A673 (cell line): Measurements from ENCODE around the gene ABCB1. TPM values are rescaled to one million over a fixed set of nuclear protein-coding genes. Genes with fewer than 3 reads are reported as not detected.

Experiments used
- BruUV-seq: library from RNA; stranded (reverse); fragments of 400-500 nt; replicated peaks from 2 replicates; lab custom pipeline; 2021; lab: Mats Ljungman, UMichigan
- CTCF ChIA-PET: fragments of 300-600 bp; sonication (Branson Sonifier 250); formaldehyde crosslinking; loops from one replicate; lab custom pipeline; 2022; ENCODE audit warnings: antibody characterized with exemption; lab: Charles Lee
- POLR2A ChIA-PET: fragments of 300-600 bp; sonication (Branson Sonifier 250); formaldehyde crosslinking; loops from one replicate; lab custom pipeline; 2022; ENCODE audit warnings: antibody characterized with exemption; ENCODE audit not compliant: low non-redundant PET; lab: Charles Lee
- DNase-seq: peaks from one replicate; pipeline ENCODE4 v3.0.0-alpha.2; 2015; ENCODE audit warnings: low spot score
- H3K27ac ChIP-seq: fragments of 200-600 bp; sonication (generic); 2 replicates; pipeline ENCODE4 v1.5.1; 2016; ENCODE audit warnings: mixed run types, low read depth, mild to moderate bottlenecking, mixed read lengths, antibody characterized with exemption, low read length; ENCODE audit not compliant: poor library complexity, severe bottlenecking
- H3K27me3 ChIP-seq: fragments of 200-600 bp; sonication (generic); replicated peaks from 2 replicates; pipeline ENCODE4 v1.6.1; 2017; ENCODE audit warnings: mixed run types, low read depth, mild to moderate bottlenecking, mixed read lengths, antibody characterized with exemption, low read length; ENCODE audit not compliant: insufficient read depth, poor library complexity
- H3K36me3 ChIP-seq: fragments of 200-600 bp; sonication (generic); 2 replicates; pipeline ENCODE4 v1.6.1; 2016; ENCODE audit warnings: mixed run types, mild to moderate bottlenecking, mixed read lengths, antibody characterized with exemption, low read length; ENCODE audit not compliant: insufficient read depth, poor library complexity, severe bottlenecking
- H3K4me1 ChIP-seq: fragments of 200-600 bp; sonication (generic); 2 replicates; pipeline ENCODE4 v1.6.1; 2017; ENCODE audit warnings: mixed run types, mild to moderate bottlenecking, mixed read lengths, antibody characterized with exemption, low read length; ENCODE audit not compliant: insufficient read depth, poor library complexity, severe bottlenecking
- H3K4me3 ChIP-seq: fragments of 200-600 bp; sonication (generic); 2 replicates; pipeline ENCODE4 v1.5.1; 2016; ENCODE audit warnings: low read depth, mixed run types, mild to moderate bottlenecking, mixed read lengths, low read length; ENCODE audit not compliant: poor library complexity, severe bottlenecking
- H3K9me3 ChIP-seq: fragments of 200-600 bp; sonication (generic); 2 replicates; pipeline ENCODE4 v1.6.1; 2016; ENCODE audit warnings: mixed run types, low read depth, mild to moderate bottlenecking, mixed read lengths, antibody characterized with exemption, low read length; ENCODE audit not compliant: poor library complexity, severe bottlenecking
- EZH2 ChIP-seq: fragments of 200-600 bp; sonication (generic); IDR thresholded peaks from 2 replicates; pipeline ENCODE4 v1.6.1; 2017; ENCODE audit warnings: borderline replicate concordance, low read depth, mild to moderate bottlenecking, mixed read lengths, antibody characterized with exemption, low read length; ENCODE audit not compliant: poor library complexity, severe bottlenecking
- intact Hi-C: fragments of 100-400 bp; cut with micrococcal nuclease; formaldehyde crosslinking; loops from one replicate; pipeline ENCODE4 v1.10.0; 2022; ENCODE audit not compliant: unreplicated experiment
- total RNA-seq: library from RNA; stranded (reverse); gene quantifications from 2 replicates; pipeline ENCODE4 v1.2.3, GENCODE V29; 2021
- TF ChIP-seq, protein P1 (sequence below): fragments of 300-800, 200-600 bp; sonication (generic); conservative IDR thresholded peaks from 2 replicates; pipeline ENCODE4 v1.5.1; 2017; ENCODE audit warnings: low read depth, mild to moderate bottlenecking, antibody characterized with exemption, low read length, moderate library complexity, mixed read lengths

Gene ABCB1
- total RNA-seq, 1 experiment from 2014 or later, result not detected

DNA sequence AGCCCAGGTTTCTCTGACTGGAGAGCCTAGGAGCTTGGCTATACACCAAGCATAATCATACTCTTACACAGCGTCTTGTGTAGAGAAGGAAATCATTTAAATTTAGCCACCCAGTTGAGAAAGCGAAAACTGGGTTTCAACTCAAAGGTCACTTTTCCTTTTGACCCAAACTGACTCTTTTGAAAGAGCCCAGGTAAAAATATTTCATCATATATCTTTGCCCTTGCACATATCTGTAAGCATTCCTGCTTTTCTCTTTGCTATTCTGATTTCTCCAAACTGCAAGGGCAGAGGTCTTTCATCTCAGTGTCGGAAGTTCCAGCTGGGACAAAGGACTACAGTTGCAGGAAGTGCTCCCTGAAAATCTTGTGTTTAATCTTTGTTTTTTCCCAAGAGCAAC lies 103.2 kb downstream of the ABCB1 start:
- no peaks in the 10 kb centered on the region for H3K4me1 ChIP-seq
- H3K27me3 ChIP-seq, result peaks cover 3% of the 10 kb centered on the region
- TF ChIP-seq, protein P1, sequence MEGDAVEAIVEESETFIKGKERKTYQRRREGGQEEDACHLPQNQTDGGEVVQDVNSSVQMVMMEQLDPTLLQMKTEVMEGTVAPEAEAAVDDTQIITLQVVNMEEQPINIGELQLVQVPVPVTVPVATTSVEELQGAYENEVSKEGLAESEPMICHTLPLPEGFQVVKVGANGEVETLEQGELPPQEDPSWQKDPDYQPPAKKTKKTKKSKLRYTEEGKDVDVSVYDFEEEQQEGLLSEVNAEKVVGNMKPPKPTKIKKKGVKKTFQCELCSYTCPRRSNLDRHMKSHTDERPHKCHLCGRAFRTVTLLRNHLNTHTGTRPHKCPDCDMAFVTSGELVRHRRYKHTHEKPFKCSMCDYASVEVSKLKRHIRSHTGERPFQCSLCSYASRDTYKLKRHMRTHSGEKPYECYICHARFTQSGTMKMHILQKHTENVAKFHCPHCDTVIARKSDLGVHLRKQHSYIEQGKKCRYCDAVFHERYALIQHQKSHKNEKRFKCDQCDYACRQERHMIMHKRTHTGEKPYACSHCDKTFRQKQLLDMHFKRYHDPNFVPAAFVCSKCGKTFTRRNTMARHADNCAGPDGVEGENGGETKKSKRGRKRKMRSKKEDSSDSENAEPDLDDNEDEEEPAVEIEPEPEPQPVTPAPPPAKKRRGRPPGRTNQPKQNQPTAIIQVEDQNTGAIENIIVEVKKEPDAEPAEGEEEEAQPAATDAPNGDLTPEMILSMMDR, result no peak
- TF ChIP-seq EZH2, result no peak
- BruUV-seq, result no TSS peak
- DNase-seq, result no peak
- intact Hi-C loops, result no loop called here
- no peaks in the 10 kb centered on the region for H3K9me3 ChIP-seq
- no peak overlapping the region for H3K4me3 ChIP-seq
- ChIA-PET CTCF (no interaction called here), POLR2A (no interaction called here)
- no peaks in the 10 kb centered on the region for H3K36me3 ChIP-seq
- no peak overlapping the region for H3K27ac ChIP-seq

DNA sequence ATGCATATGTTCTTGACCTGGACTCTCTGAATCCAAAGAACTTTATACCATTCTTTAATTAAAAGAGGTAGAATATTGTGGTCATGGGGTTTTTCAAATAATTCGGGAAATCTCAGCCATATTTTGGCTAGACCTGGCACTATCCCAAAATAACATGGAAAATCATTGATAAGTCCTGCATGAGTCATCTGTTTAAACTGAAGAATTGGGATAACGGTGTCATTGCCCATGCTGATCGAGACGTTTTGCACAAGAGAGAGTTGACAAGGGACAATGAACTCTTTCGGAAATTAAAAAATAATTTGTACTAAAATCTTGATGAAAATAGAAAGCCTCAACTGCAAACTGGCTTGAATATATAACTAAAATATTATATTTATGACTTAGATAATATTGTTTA lies 105.3 kb downstream of the ABCB1 start:
- H3K4me1 ChIP-seq, result no peaks in the 10 kb centered on the region
- no peak for TF ChIP-seq EZH2
- TF ChIP-seq, protein P1, result no peak
- H3K27me3 ChIP-seq, result peaks cover 3% of the 10 kb centered on the region
- H3K27ac ChIP-seq, result no peak overlapping the region
- no TSS peak for BruUV-seq
- no peaks in the 10 kb centered on the region for H3K36me3 ChIP-seq
- POLR2A ChIA-PET, result no interaction called here
- H3K9me3 ChIP-seq, result no peaks in the 10 kb centered on the region
- DNase-seq, result no peak
- H3K4me3 ChIP-seq, result no peak overlapping the region
- intact Hi-C loops, result no loop called here
- CTCF ChIA-PET, result no interaction called here

DNA sequence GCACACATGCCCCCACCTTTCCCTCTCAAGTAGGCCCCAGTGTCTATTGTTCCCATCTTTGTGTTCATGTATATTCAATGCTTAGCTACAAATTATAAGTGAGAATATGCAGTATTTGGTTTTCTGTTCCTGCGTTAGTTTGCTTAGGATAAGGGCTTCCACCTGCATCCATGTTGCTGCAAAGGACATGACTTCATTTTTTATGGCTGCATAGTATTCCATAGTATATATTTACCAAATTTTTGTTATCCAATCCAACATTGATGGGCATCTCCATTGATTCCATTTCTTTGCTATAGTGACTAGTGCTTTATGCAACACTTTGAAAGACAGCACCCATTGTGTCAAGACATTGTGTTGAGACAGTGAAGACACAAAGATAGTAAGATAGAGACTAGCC lies 106.2 kb downstream of the ABCB1 start:
- no TSS peak for BruUV-seq
- DNase-seq, result no peak
- no peaks in the 10 kb centered on the region for H3K27me3 ChIP-seq
- intact Hi-C loops, result no loop called here
- no peaks in the 10 kb centered on the region for H3K9me3 ChIP-seq
- no peak overlapping the region for H3K27ac ChIP-seq
- no peak for TF ChIP-seq EZH2
- TF ChIP-seq, protein P1, result no peak
- no peaks in the 10 kb centered on the region for H3K36me3 ChIP-seq
- POLR2A ChIA-PET, result no interaction called here
- CTCF ChIA-PET, result no interaction called here
- H3K4me3 ChIP-seq, result no peak overlapping the region
- no peaks in the 10 kb centered on the region for H3K4me1 ChIP-seq
